ENCODE results near the gene TMEM237.
"Not testable (repeated sequence)": the region's sequence is repeated elsewhere in the genome, so short reads cannot be mapped to it uniquely, and the experiment has no call there.

The TMEM237 gene

GRCh38 chr2:201673546-201673945 is 30.2 kb upstream of the TMEM237 start:
- H3K27ac ChIP-seq = no peak overlapping the region
- TF ChIP-seq, protein P1, sequence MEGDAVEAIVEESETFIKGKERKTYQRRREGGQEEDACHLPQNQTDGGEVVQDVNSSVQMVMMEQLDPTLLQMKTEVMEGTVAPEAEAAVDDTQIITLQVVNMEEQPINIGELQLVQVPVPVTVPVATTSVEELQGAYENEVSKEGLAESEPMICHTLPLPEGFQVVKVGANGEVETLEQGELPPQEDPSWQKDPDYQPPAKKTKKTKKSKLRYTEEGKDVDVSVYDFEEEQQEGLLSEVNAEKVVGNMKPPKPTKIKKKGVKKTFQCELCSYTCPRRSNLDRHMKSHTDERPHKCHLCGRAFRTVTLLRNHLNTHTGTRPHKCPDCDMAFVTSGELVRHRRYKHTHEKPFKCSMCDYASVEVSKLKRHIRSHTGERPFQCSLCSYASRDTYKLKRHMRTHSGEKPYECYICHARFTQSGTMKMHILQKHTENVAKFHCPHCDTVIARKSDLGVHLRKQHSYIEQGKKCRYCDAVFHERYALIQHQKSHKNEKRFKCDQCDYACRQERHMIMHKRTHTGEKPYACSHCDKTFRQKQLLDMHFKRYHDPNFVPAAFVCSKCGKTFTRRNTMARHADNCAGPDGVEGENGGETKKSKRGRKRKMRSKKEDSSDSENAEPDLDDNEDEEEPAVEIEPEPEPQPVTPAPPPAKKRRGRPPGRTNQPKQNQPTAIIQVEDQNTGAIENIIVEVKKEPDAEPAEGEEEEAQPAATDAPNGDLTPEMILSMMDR (conservative IDR thresholded peaks at IDR 0.05) = no peak

DNA sequence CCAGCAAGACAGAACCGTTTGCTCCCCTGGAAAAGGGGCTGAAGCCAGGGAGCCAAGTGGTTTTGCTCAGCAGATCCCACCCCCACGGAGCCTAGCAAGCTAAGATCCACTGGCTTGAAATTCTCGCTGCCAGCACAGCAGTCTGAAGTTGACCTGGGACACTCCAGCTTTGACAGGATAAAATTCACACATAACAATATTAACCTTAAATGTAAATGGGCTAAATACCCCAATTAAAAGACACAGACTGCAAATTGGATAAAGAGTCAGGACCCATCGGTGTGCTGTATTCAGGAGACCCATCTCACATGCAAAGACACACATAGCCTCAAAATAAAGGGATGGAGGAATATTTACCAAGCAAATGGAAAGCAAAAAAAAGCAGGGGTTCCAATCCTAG is 27.9 kb upstream of the TMEM237 start:
- not testable (repeated sequence) for H3K27ac ChIP-seq

DNA sequence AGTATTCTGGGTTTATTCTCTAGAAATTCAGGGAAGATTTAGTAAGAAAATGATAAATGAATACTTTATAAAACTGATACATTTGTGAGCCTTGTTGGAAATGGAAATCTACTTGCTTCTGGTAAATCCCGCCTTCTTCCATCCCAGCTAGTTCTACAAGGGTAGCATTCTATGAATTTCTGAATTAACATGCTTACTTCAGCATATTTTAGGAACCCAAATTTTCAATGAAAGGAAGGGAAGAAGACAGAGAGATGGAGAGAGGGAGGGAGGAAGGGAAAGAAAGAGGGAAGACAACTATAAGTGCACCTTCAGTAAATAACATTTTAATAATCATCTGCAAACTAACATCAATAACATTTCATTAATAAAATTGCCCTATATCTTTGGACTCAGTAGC is 26.6 kb upstream of the TMEM237 start:
- TF ChIP-seq, protein P1 (conservative IDR thresholded peaks at IDR 0.05) = no peak
- no peak overlapping the region for H3K27ac ChIP-seq

GRCh38 chr2:201668402-201668910 is 25.2 kb upstream of the TMEM237 start:
- TF ChIP-seq, protein P1 (conservative IDR thresholded peaks at IDR 0.05) = no peak
- H3K27ac ChIP-seq = no peak overlapping the region

DNA sequence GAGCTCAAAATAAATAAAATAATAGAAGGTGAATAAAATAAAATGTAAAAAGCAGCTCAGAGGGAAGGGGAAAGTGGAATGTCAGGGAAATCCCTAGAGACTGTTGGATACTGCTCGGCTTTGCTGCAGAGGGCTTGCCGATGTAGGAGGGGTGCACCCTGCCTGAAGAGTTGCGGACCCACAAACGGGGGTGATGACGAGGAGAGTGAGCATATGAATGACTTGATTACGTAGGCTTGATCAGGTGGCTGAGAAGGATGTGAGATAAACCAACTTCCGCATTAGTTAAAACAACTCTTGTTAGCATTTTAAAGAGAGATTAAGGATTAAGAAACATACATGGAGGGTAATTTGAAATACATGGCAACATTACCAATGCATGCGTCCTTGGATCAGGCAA is 21.0 kb upstream of the TMEM237 start:
- no peak overlapping the region for H3K27ac ChIP-seq
- TF ChIP-seq, protein P1 (conservative IDR thresholded peaks at IDR 0.05) = no peak

DNA sequence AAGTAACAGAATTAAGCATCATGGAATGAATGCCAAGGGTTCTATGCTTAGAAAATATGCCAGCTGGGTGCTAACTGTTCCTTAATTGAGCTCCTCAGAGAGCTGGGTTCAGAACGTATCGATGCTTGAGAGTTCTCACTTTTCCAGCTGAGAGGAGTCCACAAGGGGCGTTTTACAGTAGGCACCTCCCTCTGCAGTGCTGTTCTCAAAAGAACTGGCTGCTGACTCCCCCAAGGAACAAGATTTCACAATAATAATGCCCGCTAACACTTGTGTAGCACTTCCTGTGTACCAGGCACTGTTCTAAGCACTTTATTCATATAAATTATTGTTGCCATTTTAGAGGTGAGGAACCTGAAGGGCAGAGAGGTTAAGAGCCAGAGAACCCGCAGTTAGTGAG is 18.1 kb upstream of the TMEM237 start:
- H3K27ac ChIP-seq = no peak overlapping the region
- TF ChIP-seq, protein P1 (conservative IDR thresholded peaks at IDR 0.05) = no peak

- no peak overlapping the region for H3K27ac ChIP-seq
- TF ChIP-seq, protein P1 (conservative IDR thresholded peaks at IDR 0.05) = no peak
These were observed 17.1 kb upstream of the TMEM237 start for GRCh38 chr2:201660293-201660895.

DNA sequence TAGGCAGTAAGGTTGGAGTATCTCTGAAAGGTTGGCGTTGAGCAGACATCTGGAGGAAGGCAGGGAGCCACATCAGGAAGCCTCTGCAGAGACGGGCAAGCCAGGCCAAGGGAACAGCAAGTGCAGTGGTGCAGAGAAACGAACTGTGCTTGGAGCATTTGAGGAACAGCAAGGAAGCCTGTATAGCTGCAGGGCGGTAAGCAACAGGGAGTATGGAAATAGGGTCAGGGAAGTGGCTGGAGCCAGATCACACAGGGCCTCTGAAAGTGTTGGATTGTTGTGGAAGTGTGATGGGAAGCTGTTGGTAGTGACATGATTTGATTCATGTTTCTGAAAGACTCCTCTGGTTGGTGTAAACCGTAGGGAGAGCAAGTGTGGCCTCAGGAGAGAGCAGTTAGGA is 13.4 kb upstream of the TMEM237 start:
- TF ChIP-seq, protein P1 (conservative IDR thresholded peaks at IDR 0.05) = no peak
- no peak overlapping the region for H3K27ac ChIP-seq

Measured in VCaP (cell line).